HEK293T (cell line): ENCODE results near the gene SRRM3.

ENCODE experiments used
- ARNT ChIP-seq: fragments of 450-650 bp; IDR thresholded peaks from 2 replicates; pipeline ENCODE4 v1.6.1; 2017; ENCODE audit warnings: mild to moderate bottlenecking
- BHLHE40 ChIP-seq: fragments of 450-650 bp; IDR thresholded peaks from 2 replicates; pipeline ENCODE4 v1.6.1; 2016; ENCODE audit warnings: mild to moderate bottlenecking, moderate library complexity, borderline replicate concordance
- CTBP1 ChIP-seq: fragments of 450-650 bp; IDR thresholded peaks from 2 replicates; pipeline ENCODE4 v1.6.1; 2016; ENCODE audit warnings: borderline replicate concordance
- ELF4 ChIP-seq: fragments of 450-650 bp; IDR thresholded peaks from 2 replicates; pipeline ENCODE4 v1.6.1; 2017; ENCODE audit warnings: antibody characterized with exemption
- FOXA1 ChIP-seq: fragments of 450-650 bp; IDR thresholded peaks from 2 replicates; pipeline ENCODE4 v1.6.1; 2016; ENCODE audit warnings: mild to moderate bottlenecking
- FOXK2 ChIP-seq: fragments of 450-650 bp; IDR thresholded peaks from 2 replicates; pipeline ENCODE4 v1.6.1; 2016; ENCODE audit warnings: mild to moderate bottlenecking
- FOXM1 ChIP-seq: fragments of 450-650 bp; IDR thresholded peaks from 2 replicates; pipeline ENCODE4 v1.6.1; 2017; ENCODE audit warnings: mild to moderate bottlenecking, borderline replicate concordance
- HDGF ChIP-seq: fragments of 450-650 bp; IDR thresholded peaks from 2 replicates; pipeline ENCODE4 v1.6.1; 2017; ENCODE audit warnings: antibody characterized with exemption, borderline replicate concordance
- LEF1 ChIP-seq: fragments of 450-650 bp; IDR thresholded peaks from 2 replicates; pipeline ENCODE4 v1.6.1; 2017; ENCODE audit warnings: mild to moderate bottlenecking, borderline replicate concordance
- NFRKB ChIP-seq: fragments of 450-650 bp; IDR thresholded peaks from 2 replicates; pipeline ENCODE4 v1.6.1; 2016; ENCODE audit warnings: mild to moderate bottlenecking, moderate library complexity
- PKNOX1 ChIP-seq: fragments of 450-650 bp; IDR thresholded peaks from 2 replicates; pipeline ENCODE4 v1.6.1; 2016
- SP1 ChIP-seq: fragments of 450-650 bp; IDR thresholded peaks from 2 replicates; pipeline ENCODE4 v1.6.1; 2017
- SUZ12 ChIP-seq: fragments of 450-650 bp; IDR thresholded peaks from 2 replicates; pipeline ENCODE4 v1.6.1; 2016; ENCODE audit warnings: mild to moderate bottlenecking
- TARDBP ChIP-seq: fragments of 450-650 bp; IDR thresholded peaks from 2 replicates; pipeline ENCODE4 v1.6.1; 2016

- TF ChIP-seq PKNOX1 (no peak), SUZ12 (no peak), FOXA1 (no peak), FOXM1 (no peak), SP1 (no peak), HDGF (no peak), BHLHE40 (no peak), TARDBP (no peak), ELF4 (no peak), FOXK2 (no peak), NFRKB (no peak), CTBP1 (no peak), ARNT (no peak), LEF1 (no peak)
These were observed 128.6 kb downstream of the SRRM3 start for GRCh38 chr7:76330261-76330660.
